Hepatocyte (in vitro differentiated cells): Measurements from ENCODE around the gene MIER2.

ENCODE experiments used
- EZH2 ChIP-seq: fragments of 200-600 bp; sonication (generic); IDR thresholded peaks from 2 replicates; pipeline ENCODE4 v1.6.1; 2016; ENCODE audit warnings: antibody characterized with exemption, mild to moderate bottlenecking, borderline replicate concordance
- EZH2phosphoT487 ChIP-seq: fragments of 200-600 bp; sonication (generic); IDR thresholded peaks from one replicate; pipeline ENCODE4 v1.6.1; 2018; ENCODE audit warnings: antibody characterized with exemption, mild to moderate bottlenecking, low read depth, moderate library complexity; ENCODE audit not compliant: unreplicated experiment, severe bottlenecking
- TF ChIP-seq, protein P1 (sequence below): fragments of 200-600 bp; sonication (generic); IDR thresholded peaks from 2 replicates; pipeline ENCODE4 v1.5.1; 2016; ENCODE audit warnings: antibody characterized with exemption, mild to moderate bottlenecking; ENCODE audit not compliant: poor library complexity

DNA sequence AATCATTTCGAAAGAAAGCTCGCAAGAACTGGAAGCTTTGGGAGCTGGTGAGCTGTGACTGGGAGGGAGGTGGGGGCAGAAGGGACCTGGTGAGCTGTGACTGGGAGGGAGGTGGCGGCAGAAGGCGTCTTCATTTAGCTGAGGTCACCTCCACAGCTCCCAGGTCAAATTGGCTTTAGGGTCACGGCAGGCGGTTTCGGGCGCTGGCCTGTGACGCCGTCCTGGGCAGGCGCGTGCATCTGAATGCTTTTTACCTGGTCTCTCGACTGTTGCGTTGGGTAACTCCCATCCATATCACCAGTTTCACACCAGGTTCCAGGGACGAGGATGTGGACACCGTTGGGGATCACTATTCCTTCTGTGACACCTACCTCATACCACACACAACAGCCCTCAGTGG lies 35.2 kb upstream of the MIER2 start:
- TF ChIP-seq, protein P1, sequence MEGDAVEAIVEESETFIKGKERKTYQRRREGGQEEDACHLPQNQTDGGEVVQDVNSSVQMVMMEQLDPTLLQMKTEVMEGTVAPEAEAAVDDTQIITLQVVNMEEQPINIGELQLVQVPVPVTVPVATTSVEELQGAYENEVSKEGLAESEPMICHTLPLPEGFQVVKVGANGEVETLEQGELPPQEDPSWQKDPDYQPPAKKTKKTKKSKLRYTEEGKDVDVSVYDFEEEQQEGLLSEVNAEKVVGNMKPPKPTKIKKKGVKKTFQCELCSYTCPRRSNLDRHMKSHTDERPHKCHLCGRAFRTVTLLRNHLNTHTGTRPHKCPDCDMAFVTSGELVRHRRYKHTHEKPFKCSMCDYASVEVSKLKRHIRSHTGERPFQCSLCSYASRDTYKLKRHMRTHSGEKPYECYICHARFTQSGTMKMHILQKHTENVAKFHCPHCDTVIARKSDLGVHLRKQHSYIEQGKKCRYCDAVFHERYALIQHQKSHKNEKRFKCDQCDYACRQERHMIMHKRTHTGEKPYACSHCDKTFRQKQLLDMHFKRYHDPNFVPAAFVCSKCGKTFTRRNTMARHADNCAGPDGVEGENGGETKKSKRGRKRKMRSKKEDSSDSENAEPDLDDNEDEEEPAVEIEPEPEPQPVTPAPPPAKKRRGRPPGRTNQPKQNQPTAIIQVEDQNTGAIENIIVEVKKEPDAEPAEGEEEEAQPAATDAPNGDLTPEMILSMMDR, result no peak
- no peak for TF ChIP-seq EZH2
- TF ChIP-seq EZH2phosphoT487, result no peak
